GM18870 (cell line): ENCODE measurements around the gene DDX19B.
"Not testable (repeated sequence)": the region's sequence is repeated elsewhere in the genome, so short reads cannot be mapped to it uniquely, and the experiment has no call there.

Source experiments
- ATAC-seq: cut with Tn5 transposase; IDR thresholded peaks from one replicate; pipeline ENCODE4 v1.9.1; 2021; ENCODE audit warnings: moderate library complexity; ENCODE audit not compliant: unreplicated experiment

The DDX19B gene

DNA sequence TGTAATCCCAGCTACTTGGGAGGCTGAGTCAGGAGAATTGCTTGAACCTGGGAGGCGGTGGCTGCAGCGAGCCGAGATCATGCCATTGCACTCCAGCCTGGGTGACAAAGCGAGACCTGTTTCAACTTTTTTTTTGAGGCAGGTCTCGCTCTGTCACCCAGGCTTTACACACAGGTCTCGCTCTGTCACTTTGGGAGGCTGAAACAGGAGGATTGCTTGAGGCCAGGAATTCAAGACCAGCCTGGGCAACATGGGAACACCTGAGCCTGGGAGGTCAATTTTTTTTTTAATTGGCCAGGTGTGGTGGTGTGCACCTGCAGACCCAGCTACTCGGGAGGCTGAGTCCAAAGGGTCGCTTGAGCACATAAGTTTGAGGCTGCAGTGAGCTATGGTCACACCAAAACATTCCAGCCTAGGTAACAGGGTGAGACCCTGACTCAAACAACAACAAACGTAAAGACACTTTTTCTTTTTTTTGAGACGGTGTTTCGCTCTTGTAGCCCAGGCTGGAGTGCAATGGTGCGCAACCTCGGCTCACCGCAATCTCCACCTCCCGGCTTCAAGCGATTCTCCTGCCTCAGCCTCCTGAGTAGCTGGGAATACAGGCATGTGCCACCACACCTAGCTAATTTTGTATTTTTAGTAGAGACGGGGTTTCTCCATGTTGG, 11.5 kb upstream of the DDX19B start:
- ATAC-seq = not testable (repeated sequence)

- ATAC-seq = peak; percentile 97
Measured at GRCh38 chr16:70289229-70290094, 9.5 kb upstream of the DDX19B start, which contains the start of gene AARS1. Gene AARS1 (minus strand): TSS chr16:70289506. CDS start chr16:70282763, 6,743 bp downstream.

DNA sequence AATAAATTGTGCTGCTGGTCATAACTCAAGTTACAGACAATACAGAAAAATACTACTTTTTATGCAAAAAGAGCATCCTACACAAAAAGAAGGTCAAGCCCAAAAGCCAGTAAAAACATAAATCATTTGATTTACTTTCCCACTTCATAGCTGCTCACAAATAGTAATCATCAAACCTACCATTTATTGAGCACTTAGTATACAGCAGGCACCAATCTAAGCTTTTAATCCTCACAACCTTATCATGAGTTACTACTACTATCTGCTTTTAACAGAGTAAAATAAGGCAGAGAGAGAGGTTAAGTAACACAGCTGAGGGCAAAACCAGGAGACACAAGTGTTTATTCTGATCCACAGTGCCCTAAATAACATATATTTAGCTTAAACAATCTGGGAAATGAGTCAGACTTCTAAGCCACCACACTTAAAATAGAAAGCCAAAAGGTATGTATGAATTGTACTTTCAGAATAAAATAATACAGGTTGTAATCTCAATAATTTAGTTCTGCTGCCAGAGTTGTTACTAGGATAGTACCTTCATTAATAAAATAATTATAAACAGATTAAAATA, 8.0 kb upstream of the DDX19B start:
- no peak for ATAC-seq

GRCh38 chr16:70292148-70292547, 6.8 kb upstream of the DDX19B start:
- not testable (repeated sequence) for ATAC-seq

DNA sequence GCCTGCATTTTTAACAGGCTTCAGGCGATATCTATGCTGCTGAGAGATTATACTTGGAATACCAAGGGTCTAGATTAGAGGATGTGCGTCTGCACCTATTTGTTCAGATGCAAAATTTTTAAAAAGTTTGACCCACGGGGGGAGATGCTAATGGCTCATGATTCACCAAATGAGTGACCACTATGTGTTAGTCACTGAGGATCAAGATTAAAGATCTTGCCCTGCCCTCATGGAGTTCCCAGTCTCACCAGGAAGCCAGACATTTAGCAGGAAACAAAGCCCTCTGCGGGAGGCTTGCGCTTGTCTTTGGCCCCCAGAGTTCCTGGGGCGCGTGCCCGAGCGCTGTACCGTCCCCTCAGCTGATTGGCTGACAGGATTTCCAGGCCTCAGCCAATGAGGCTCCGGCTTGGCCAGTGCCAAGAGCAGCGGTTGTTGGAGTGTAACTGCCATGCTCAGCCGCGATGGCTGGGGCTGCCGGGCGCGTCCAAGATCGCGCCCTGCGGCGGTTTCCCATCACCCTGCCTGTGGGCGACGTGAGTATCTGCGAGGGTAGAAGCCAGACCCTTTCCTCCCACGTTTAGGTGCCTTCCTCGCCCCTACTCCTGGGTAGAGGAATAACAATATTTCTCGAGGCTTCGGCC, 4.5 kb upstream of the DDX19B start:
- ATAC-seq = no peak

- ATAC-seq = no peak
Measured at GRCh38 chr16:70295634-70296033, 3.4 kb upstream of the DDX19B start.

- ATAC-seq = no peak
Measured at GRCh38 chr16:70301121-70301520, 2.1 kb downstream of the DDX19B start.

- no peak for ATAC-seq
Measured at GRCh38 chr16:70302745-70303144, 3.8 kb downstream of the DDX19B start.

DNA sequence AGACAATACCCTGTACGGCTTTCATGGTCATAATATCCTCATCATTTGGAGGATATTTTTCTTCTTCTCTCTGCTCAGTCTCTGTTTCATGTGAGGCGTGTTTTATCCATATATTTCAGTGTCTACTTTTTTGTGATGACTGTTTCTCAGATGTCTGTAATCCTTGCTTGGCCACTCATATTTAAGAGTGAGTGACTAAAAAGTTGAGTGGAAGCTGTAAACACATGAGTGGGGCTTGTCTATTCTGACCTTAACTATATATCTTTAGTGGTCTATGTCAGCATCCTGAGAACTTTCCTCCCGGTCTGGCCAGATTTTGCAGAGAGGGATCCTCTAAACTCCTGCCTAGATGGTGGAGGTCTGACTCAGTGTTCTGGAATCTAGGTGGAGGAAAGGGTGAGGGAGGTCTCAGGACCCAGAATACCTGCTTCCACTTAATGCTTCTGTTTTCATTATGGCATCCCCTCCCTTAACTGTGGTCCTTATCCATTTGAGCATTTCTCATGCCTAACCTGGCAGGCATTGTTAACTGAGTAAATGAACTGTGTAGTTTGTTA, 6.0 kb downstream of the DDX19B start:
- no peak for ATAC-seq

- no peak for ATAC-seq
Measured at GRCh38 chr16:70306880-70307279, 7.9 kb downstream of the DDX19B start.

GRCh38 chr16:70307726-70308125, 8.7 kb downstream of the DDX19B start:
- not testable (repeated sequence) for ATAC-seq

- ATAC-seq = no peak
Measured at GRCh38 chr16:70320121-70320520, 21.1 kb downstream of the DDX19B start.

DNA sequence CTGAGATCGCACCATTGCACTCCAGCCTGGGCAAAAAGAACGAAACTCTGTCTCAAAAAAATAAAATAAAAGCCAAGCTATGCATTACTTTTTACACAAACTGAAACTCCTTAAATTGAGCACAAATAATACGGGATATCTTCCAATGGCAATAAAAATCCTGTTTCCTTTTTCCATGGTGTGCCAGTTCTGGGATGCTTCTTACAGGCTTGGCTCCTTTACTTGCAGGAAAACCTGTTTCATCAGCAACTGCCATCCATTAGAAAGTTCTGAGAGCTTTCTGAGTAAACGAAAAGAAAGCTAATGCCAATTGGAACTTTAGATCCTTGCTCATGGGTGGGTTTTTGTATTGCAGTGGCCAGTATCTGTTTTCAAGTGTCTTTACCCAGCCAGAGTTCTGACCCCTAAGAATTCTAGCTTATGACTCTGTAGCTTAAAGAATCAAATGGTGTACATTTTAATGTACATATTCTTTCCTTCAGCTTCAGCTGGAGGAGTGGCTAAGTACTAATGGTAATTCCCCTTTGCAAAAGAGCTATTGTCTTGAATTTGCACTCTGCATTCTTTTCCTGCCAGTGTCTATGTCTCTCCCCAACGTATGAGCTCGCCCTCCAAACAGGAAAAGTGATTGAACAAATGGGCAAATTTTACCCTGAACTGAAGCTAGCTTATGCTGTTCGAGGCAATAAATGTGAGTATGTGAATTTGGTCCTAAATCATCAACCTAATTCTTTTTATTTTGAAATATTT, 26.2 kb downstream of the DDX19B start:
- ATAC-seq = no peak

GRCh38 chr16:70331091-70331490, 32.1 kb downstream of the DDX19B start:
- ATAC-seq = no peak

GRCh38 chr16:70331588-70332358, 32.8 kb downstream of the DDX19B start:
- no peak for ATAC-seq

- not testable (repeated sequence) for ATAC-seq
Measured at GRCh38 chr16:70332728-70333127, 33.7 kb downstream of the DDX19B start.

DNA sequence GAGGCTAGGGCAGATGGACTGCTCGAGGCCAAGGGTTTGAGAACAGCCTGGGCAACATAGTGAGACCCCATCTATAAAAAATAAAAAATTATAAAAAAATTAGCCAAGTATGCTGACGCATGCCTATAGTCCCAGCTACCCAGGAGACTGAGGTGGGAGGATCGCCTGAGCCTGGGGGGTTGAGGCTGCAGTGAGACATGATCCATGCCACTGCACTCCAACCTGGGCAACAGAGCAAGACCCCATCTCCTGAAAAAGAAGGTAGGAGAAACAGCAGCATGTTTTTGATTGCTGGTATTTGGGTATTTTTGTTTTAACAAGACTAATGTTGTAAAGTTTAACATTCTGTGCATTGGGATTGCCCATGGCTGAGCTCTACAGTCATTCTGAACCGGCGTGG, 38.8 kb downstream of the DDX19B start:
- no peak for ATAC-seq

- no peak for ATAC-seq
Measured at GRCh38 chr16:70341600-70341999, 42.6 kb downstream of the DDX19B start.

- ATAC-seq = no peak
Measured at GRCh38 chr16:70342016-70342415, 43.0 kb downstream of the DDX19B start.

DNA sequence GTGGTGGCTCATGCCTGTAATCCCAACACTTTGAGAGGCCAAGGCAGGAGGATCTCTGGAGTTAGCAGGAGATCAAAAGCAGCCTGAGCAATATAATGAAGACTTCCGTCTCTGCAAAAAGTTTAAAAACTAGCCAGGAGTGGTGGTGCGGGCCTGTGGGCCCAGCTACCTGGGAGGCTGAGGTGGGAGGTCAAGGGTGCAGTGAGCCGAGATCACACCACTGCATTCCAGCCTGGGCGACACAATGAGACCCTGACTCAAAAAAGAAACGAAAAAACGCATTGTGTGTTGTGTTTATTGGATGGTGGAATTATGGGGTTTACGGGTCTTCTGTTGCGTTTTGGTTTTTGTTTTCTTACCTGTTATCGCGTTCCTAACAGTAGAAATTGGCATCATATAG, 46.9 kb downstream of the DDX19B start:
- ATAC-seq = no peak
